ENCODE data around the gene SDC4.

Gene SDC4

DNA sequence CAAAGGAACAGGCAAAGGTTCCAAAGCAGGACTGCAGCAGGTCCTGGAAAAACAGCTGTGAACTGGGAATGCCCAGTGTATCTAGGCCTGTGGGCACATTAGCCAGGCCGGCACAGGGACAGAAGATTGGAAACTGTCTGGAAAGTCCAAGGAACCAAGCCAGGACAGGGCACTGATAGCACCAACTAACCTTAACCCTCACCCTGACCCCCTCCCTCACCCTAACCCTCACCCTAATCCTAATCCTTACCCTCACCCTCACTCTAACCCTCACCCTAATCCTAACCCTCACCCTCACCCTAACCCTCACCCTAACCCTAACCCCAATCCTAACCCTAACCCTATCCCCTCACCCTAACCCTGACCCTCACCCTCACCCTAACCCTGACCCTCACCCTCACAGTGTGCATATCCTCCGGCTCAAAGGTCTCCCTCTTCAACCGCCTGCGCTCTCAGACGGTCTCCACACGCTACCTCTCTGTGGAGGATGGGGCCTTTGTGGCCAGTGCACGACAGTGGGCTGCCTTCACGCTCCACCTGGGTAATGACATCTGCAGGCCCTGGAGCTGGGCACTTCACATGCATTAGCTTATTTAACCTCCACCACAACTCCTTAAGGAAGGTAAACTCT, 35.0 kb downstream of the SDC4 start:
- no peak for DNase-seq (ENCODE audit: low spot score)
- in situ Hi-C loops (cut with MboI; ENCODE audit: low pct_unique_long_range_greater_than_20kb, low sequenced_read_pairs, unreplicated experiment), result no loop called here

GRCh38 chr20:45312241-45312640, 36.0 kb downstream of the SDC4 start:
- TF ChIP-seq, protein P1, sequence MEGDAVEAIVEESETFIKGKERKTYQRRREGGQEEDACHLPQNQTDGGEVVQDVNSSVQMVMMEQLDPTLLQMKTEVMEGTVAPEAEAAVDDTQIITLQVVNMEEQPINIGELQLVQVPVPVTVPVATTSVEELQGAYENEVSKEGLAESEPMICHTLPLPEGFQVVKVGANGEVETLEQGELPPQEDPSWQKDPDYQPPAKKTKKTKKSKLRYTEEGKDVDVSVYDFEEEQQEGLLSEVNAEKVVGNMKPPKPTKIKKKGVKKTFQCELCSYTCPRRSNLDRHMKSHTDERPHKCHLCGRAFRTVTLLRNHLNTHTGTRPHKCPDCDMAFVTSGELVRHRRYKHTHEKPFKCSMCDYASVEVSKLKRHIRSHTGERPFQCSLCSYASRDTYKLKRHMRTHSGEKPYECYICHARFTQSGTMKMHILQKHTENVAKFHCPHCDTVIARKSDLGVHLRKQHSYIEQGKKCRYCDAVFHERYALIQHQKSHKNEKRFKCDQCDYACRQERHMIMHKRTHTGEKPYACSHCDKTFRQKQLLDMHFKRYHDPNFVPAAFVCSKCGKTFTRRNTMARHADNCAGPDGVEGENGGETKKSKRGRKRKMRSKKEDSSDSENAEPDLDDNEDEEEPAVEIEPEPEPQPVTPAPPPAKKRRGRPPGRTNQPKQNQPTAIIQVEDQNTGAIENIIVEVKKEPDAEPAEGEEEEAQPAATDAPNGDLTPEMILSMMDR (IDR thresholded peaks at IDR 0.05; ENCODE audit: extremely low read depth, insufficient read depth, missing control alignments), result no peak
- in situ Hi-C loops (cut with MboI; ENCODE audit: low pct_unique_long_range_greater_than_20kb, low sequenced_read_pairs, unreplicated experiment), result no loop called here
- no peak for DNase-seq (ENCODE audit: low spot score)

More for the DNA sequence above, 35.0 kb downstream of the SDC4 start:
- TF ChIP-seq, protein P1 (IDR thresholded peaks at IDR 0.05; ENCODE audit: extremely low read depth, insufficient read depth, missing control alignments), result no peak

GRCh38 chr20:45311589-45312211, 36.5 kb downstream of the SDC4 start:
- DNase-seq (ENCODE audit: low spot score), result peak; percentile 88
- in situ Hi-C loops (cut with MboI; ENCODE audit: low pct_unique_long_range_greater_than_20kb, low sequenced_read_pairs, unreplicated experiment), result no loop called here
- TF ChIP-seq, protein P1 (IDR thresholded peaks at IDR 0.05; ENCODE audit: extremely low read depth, insufficient read depth, missing control alignments), result peak; percentile 93

DNA sequence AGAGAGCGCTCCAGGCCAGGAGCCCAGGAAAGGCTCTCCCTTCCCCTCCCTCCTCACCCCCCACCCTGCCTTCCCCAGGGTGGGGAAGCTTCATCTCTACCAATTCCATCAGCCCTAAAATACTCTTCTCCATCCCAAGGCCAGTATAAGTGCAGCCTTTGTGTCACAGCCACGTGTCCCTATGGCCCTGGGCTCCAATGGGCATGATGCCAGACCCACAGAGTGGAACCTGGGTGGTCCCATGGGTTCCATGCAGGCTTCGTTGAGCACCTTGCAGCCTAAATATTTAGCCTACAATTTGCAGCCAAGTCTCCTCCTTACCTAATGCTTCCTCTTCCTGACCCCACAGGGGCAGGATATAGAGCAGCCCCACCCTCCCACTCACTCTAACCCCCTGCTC, 39.1 kb downstream of the SDC4 start:
- in situ Hi-C loops (cut with MboI; ENCODE audit: low pct_unique_long_range_greater_than_20kb, low sequenced_read_pairs, unreplicated experiment), result no loop called here
- TF ChIP-seq, protein P1 (IDR thresholded peaks at IDR 0.05; ENCODE audit: extremely low read depth, insufficient read depth, missing control alignments), result no peak

DNA sequence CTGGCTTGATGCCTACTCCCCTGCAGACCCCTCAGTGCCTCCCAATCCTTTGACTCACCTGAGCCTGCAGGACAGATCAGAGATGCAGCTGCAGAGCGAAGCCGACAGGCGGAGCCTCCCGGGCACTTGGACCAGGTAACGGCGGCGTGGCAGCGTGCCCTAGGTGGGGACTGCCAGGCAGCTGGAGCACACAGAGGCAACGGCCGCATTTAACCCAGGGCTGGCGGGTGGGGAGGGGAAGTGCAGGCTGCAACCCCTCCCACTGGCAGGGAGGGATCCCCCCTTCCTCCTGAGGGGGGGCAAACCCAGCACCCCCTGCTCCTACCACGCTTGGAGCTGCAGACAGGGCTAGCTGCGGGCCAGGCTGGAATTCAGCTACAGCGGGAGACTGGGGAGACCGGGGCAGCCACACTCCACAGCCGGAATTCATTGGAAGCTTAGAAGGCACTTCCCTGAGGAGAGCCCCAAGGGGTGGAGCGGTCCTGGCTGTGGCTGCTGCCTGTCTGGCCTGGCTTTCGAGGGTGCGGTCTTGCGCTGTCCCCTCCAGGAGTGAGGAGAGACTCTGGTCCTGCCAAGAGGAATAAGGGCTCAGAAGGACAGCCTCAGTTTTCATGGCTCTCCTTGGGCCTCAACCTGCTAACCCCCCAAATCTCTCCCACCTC, 40.0 kb downstream of the SDC4 start, which contains the start of gene MATN4:
Gene MATN4, minus strand, starts transcription at position 183 of the 662 bp plus-strand sequence. CDS start 2,717 bp downstream, outside the sequence.
- DNase-seq (ENCODE audit: low spot score), result no peak
- in situ Hi-C loops (cut with MboI; ENCODE audit: low pct_unique_long_range_greater_than_20kb, low sequenced_read_pairs, unreplicated experiment), result no loop called here
- TF ChIP-seq, protein P1 (IDR thresholded peaks at IDR 0.05; ENCODE audit: extremely low read depth, insufficient read depth, missing control alignments), result no peak

More for the DNA sequence above, 39.1 kb downstream of the SDC4 start:
- DNase-seq (ENCODE audit: low spot score), result no peak

GRCh38 chr20:45307076-45307640, 41.1 kb downstream of the SDC4 start:
- DNase-seq (ENCODE audit: low spot score), result no peak
- TF ChIP-seq, protein P1 (IDR thresholded peaks at IDR 0.05; ENCODE audit: extremely low read depth, insufficient read depth, missing control alignments), result no peak
- in situ Hi-C loops (cut with MboI; ENCODE audit: low pct_unique_long_range_greater_than_20kb, low sequenced_read_pairs, unreplicated experiment), result no loop called here
